Eye (tissue), 1 donor: ENCODE measurements around the gene SERPINE2.

Experiments used
- DNase-seq: peaks from one replicate; pipeline ENCODE4 v3.0.0-alpha.2; 2015

SERPINE2 gene

DNA sequence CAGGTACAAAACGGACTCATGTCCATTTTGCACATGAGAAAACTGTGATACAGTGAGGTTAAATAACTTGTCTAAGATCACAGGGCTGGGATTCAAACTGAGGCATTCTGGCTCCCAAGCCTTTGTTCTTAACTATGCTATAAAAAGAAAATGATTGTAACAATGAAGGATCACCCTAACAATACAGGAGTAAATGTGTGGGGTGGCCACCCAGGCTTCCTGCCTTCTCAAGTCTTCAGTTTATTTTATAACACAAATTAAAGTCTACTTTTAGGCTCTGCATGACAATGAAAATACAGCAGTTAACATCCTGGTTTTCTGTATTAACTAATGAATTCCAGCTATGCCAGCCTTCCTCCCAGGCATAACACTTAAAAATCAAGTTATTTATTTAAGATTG, 101.6 kb downstream of the SERPINE2 start:
- no peak for DNase-seq

DNA sequence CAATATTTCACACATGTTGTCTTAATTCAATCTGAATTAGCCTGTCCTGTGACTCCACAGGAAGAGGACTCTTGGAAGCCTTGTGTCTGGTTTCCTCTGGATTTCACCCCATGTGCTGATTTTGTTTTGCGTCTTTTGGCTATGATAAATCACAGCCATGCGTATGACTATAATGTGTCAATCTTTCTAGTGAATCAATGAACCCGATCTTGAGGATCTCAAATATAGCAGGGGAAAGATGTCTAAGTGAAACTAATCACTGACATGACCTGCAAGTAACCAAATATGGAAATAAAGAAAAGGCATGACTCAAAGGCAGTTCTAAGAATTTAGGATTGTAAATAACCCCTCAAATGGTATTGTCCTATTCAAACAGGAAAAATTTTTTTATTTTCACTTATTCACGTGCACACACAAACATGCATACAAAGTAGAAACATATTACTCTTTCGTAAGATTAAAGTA, 102.2 kb downstream of the SERPINE2 start:
- DNase-seq, result no peak

DNA sequence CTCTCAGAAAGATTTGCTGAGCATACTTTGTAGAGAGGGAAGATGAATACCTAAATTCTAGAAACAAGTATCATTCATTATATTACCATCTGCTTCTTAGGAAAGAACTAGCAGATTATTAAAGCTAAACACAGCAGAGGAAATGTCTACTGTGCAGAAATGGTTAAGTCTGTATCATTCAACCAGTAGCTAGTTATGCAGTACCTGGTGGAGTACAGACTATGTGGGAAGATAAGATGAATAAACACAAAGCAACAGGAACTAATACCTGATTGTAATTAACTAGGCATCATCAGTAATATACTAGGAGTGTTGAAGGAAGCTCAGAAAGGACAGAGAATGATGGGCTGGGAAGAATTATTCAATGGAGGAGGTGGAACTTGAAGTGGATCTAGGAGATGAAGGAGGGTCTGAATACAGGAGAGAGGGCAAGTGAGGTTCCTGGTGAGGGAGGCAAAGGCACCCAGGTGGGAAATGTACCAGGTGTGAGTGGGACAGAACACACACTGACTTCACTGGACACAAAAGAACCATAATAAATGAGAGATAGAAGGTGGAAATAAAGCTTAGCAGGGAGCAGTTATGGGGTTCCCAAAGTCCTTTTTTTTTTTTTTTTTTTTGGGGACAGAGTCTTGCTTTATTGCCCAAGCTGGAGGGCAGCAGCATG, 103.5 kb downstream of the SERPINE2 start:
- no peak for DNase-seq

DNA sequence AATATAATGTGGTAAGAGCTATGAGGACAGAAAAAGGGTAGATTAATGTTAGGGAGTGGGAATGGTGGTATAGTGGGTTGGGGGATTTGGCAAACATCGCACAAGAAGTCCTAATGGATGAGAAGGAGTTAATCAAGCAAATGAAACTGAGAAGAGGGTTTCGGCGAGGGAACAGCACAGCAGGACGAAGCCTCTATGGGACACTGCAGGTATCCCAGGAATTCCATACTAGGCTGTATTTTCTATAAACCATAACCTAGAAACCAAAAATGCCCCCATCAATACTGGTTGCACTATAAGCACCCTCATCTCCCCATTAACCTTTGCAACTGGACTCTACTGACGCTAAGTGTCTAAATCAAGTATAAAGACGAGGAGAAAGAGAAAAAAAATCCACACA, 104.2 kb downstream of the SERPINE2 start:
- DNase-seq, result no peak

DNA sequence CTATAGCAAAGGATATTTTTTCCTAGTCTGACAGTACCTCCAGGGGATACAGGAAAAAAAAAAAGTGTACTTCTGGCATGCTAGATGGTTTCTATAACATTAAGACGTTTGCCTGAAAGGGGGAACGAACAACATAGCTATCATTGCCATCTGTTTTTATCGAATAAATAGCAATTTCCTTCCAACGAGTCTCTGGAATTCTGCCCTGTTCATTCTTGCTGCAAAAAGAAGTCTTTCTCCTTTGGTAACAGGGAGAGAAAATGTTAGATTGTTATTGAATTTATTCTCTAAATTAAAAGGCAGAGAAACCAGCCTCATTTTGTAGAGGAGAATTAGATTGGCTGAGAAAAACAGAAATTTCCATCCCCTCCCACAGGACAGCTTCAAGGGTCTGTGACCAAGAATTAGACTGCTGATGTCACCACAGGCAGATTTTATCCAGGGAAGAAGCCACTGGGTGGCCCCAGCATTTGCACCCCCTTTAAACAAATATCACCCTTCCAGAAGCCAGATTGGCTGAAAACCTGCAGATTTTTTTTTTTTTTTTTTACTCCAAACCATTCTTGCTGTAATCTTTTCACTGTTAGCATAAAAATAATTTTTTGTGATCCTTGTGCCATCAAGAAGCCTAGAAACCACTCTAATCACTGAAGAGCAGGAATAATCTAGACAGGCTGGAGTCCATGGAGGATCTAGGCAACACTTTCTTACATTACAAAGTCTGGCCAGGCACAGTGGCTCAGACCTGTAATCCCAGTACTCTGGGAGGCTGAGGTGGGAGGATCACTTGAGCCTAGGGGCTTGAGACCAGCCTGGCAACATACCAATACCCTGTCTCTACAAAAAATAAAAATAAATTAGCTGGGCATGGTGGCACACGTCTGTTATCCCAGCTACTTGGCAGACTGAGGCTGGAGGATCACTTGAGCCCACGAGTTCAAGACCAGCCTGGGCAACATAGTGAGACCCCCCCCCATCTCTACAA, 106.0 kb downstream of the SERPINE2 start:
- no peak for DNase-seq

DNA sequence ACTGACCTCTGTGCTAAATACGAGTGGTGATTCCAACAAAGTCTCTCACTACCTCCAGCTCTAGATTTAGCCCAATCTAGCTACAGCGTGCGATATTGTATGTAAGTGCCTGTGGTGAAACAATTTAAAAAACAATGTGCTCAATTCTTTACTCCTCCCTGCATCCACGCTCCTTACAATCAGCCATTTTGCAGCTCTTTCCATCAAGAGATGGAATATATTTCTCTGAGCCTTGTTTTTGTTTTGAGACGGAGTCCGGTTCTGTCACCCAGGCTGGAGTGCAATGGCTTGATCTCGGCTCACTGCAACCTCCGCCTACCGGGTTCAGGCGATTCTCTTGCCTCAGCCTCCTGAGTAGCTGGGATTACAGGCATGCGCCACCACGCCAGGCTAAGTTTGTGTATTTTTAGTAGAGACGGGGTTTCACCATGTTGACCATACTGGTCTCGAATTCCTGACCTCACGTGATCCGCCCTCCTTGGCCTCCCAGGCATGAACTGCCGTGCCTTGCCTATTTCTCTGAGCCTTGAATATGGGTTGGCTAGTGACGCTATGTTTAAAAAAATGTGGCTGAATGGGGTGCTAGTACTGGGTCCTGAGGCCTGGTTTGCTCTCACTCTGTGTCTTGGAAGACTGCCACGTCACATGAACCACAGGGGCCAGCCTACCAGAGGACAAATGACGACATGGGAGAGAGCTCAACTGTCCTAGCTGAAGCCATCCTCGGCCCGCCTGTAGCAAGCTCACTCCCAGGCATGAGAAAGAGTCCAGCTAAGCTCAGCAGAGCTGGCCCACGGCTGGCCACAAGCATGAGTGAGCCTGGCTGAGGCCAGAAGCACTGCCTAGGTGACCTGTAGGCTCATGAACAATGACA, 108.7 kb downstream of the SERPINE2 start:
- DNase-seq, result no peak

DNA sequence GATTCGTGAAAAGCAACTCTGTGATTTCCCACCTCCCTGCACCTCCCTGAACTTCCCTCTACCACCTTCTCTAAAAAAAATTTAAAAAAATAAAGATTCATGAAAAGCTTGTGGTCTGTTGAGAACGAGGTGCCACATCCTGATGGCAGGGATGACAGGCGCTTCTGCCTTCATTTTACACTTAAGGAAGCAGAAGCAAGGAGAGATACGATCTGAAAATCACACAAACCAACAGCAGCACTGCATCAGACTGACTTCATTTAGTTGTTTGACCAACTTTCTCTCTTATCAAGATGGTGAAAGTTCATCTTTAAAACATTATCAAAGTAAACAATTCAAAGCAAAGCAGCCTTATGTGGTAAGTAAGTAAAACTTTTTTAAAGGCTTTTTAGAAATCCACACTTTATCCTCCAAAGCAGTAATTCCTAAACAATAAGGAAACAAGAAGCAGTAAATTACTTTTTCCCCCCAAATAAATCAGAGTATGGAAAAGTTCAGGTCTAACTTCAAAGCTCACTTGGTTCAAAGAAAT, 109.4 kb downstream of the SERPINE2 start:
- DNase-seq, result no peak

DNA sequence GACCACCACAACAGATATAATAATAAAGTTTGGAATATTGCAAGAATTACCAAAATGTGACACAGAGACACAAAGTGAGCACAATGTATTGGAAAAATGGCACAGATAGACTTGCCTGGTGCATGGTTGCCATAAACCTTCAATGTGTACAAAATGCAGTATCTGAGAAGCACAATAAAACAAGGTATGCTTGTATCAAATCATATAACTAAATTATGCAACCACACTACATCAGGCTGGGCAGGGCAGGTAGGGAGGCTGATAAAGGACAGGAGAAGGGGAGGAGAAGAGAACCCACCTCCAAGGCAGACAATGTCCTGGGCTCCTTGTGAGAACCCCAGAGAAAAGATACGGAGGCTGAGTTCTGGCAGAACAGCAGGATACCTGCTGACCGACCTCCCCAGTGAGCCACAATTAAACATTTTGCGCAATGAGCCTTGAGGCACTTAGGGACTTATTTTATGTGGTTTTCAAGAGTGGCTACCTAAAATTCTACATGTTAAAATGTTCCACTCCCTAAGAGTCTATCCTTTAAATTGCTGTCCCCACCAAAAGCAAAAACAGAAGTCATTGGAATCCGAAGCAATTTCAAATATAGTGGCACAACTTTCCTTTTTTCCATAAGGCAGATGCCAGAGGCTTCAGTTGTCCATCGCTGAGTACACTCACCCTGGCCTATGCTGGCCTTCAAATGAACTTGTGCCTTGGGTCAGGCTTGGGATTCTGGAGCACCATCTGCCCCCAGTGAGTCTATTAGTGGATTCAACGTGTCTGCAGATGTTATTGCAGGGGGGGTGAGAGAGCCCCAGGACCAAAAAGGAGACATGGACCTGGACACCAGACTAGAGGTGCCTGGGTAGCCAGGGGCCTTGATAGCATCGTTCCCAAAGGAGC, 110.7 kb downstream of the SERPINE2 start:
- no peak for DNase-seq

DNA sequence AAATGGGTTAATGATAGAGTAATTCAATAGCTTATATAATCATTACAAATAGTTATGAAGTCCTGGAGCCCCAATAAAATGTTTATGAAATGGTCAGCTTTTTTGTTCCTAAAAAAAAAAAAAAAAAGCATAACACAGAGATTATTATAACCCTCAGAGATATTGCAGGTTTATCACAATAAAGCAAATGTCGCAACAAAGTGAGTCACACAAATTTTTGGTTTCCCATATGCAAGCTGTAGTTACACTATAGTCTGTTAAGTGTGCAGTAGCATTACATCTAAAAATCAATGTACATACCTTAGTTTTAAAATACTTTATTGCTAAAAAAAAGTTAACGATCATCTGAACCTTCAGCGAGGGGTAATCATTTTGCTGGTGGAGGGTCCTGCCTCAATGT, 114.0 kb downstream of the SERPINE2 start:
- DNase-seq, result no peak
